Frontal cortex (tissue), 4 donors: ENCODE data around the gene SLC22A7. TPM values are rescaled to one million over a fixed set of nuclear protein-coding genes. Genes with fewer than 3 reads are reported as not detected.

Experiments
- DNase-seq, 2 donors: peaks; one replicate each; pipeline ENCODE4 v3.0.0; 2012; ENCODE audit warnings: low spot score in 2 of 2
- FAIRE-seq: peaks from 2 replicates; lab custom pipeline; 2012; peaks lifted over from hg19 to GRCh38; lab: Jason Lieb, UNC
- total RNA-seq: library from RNA; depleted of rRNA; stranded (reverse); fragments of >200 nt; gene quantifications from one replicate; pipeline ENCODE4 v1.2.3, GENCODE V29; 2014
- donor health status: control.
- donor health status: control.
- donor health status: control.

The SLC22A7 gene
- total RNA-seq: 0.41 TPM

GRCh38 chr6:43297644-43298564 lies at the start of gene SLC22A7:
SLC22A7 (plus strand) TSS chr6:43298260; CDS start chr6:43298359, 99 bp downstream.
- FAIRE-seq (no peak), DNase-seq (no peak)

GRCh38 chr6:43248791-43249190 lies 49.3 kb upstream of the SLC22A7 start:
- DNase-seq (no peak), FAIRE-seq (no peak)

- FAIRE-seq (no peak), DNase-seq (peak in 1 of 2 donors; percentile 9)
Measured at GRCh38 chr6:43250992-43251373, 47.1 kb upstream of the SLC22A7 start.

GRCh38 chr6:43253401-43253800 lies 44.7 kb upstream of the SLC22A7 start:
- no peak for FAIRE-seq

GRCh38 chr6:43254138-43254817 lies 43.8 kb upstream of the SLC22A7 start:
- no peak for FAIRE-seq

More at GRCh38 chr6:43253401-43253800, 44.7 kb upstream of the SLC22A7 start:
- no peak for DNase-seq

GRCh38 chr6:43254846-43255245 lies 43.2 kb upstream of the SLC22A7 start:
- DNase-seq (no peak), FAIRE-seq (no peak)

More at GRCh38 chr6:43254138-43254817, 43.8 kb upstream of the SLC22A7 start:
- DNase-seq: no peak

GRCh38 chr6:43255408-43256054 lies 42.5 kb upstream of the SLC22A7 start:
- FAIRE-seq: no peak
- DNase-seq: no peak

GRCh38 chr6:43256670-43257366 lies 41.2 kb upstream of the SLC22A7 start:
- no peak for FAIRE-seq
- DNase-seq: no peak

GRCh38 chr6:43257367-43258145 lies 40.5 kb upstream of the SLC22A7 start:
- DNase-seq: no peak
- FAIRE-seq: no peak

- FAIRE-seq: no peak
- DNase-seq: no peak
Measured at GRCh38 chr6:43258180-43258579, 39.9 kb upstream of the SLC22A7 start.

GRCh38 chr6:43258807-43259686 lies 39.0 kb upstream of the SLC22A7 start:
- FAIRE-seq (no peak), DNase-seq (no peak)

GRCh38 chr6:43260791-43261190 lies 37.3 kb upstream of the SLC22A7 start:
- DNase-seq (no peak), FAIRE-seq (no peak)

- DNase-seq (no peak), FAIRE-seq (no peak)
Measured at GRCh38 chr6:43261198-43261597, 36.9 kb upstream of the SLC22A7 start.

- DNase-seq (no peak), FAIRE-seq (no peak)
Measured at GRCh38 chr6:43262000-43262779, 35.9 kb upstream of the SLC22A7 start.

- no peak for DNase-seq
- FAIRE-seq: no peak
Measured at GRCh38 chr6:43262780-43263313, 35.2 kb upstream of the SLC22A7 start.

- FAIRE-seq (no peak), DNase-seq (peak; percentile 75 to 80)
Measured at GRCh38 chr6:43263314-43264178, 34.5 kb upstream of the SLC22A7 start.
